Muscle layer of colon (tissue), 2 donors: ENCODE data around the gene SEMA4C.

ENCODE experiments used
- H3K27ac ChIP-seq: one replicate; pipeline ENCODE4 v1.7.0; 2013; ENCODE audit warnings: low read depth, mild to moderate bottlenecking, low read length, moderate library complexity
- H3K27me3 ChIP-seq, 2 donors: one replicate each; pipeline ENCODE4 v1.7.0; 2013; ENCODE audit warnings: low read length in 2 of 2, mild to moderate bottlenecking in 2 of 2; ENCODE audit not compliant: insufficient read depth in 2 of 2, control insufficient read depth in 1 of 2
- H3K36me3 ChIP-seq: one replicate; pipeline ENCODE4 v1.7.0; 2013; ENCODE audit warnings: mild to moderate bottlenecking, low read length; ENCODE audit not compliant: insufficient read depth
- H3K4me1 ChIP-seq: one replicate; pipeline ENCODE4 v1.7.0; 2013; ENCODE audit warnings: mild to moderate bottlenecking, low read length; ENCODE audit not compliant: insufficient read depth
- H3K4me3 ChIP-seq, 2 donors: one replicate each; pipeline ENCODE4 v1.7.0; 2013; ENCODE audit warnings: low read length in 2 of 2, low read depth in 1 of 2, mild to moderate bottlenecking in 1 of 2, moderate library complexity in 1 of 2
- H3K9ac ChIP-seq: one replicate; pipeline ENCODE4 v1.7.0; 2013; ENCODE audit warnings: low read length
- H3K9me3 ChIP-seq: one replicate; pipeline ENCODE4 v1.7.0; 2013; ENCODE audit warnings: mild to moderate bottlenecking, low read length
- donor health status: abdominal sarcoma.
- donor health status: Adenocarcinoma of cecum.

SEMA4C gene

GRCh38 chr2:96877631-96878092 is 7.8 kb upstream of the SEMA4C start:
- Histone ChIP-seq H3K9ac (no peak overlapping the region), H3K27ac (no peak overlapping the region), H3K4me3 (no peak overlapping the region), H3K27me3 (no peaks in the 10 kb centered on the region), H3K9me3 (no peaks in the 10 kb centered on the region), H3K36me3 (no peaks in the 10 kb centered on the region), H3K4me1 (peaks cover 19% of the 10 kb centered on the region)

- Histone ChIP-seq H3K27ac (no peak overlapping the region), H3K4me1 (peaks cover 19% of the 10 kb centered on the region), H3K9me3 (no peaks in the 10 kb centered on the region)
Measured at GRCh38 chr2:96877042-96877451, 7.2 kb upstream of the SEMA4C start.

GRCh38 chr2:96876269-96877041 is 6.6 kb upstream of the SEMA4C start:
- H3K9me3 ChIP-seq: no peaks in the 10 kb centered on the region
- no peak overlapping the region for H3K4me3 ChIP-seq
- H3K27me3 ChIP-seq: no peaks in the 10 kb centered on the region
- no peak overlapping the region for H3K27ac ChIP-seq
- H3K36me3 ChIP-seq: no peaks in the 10 kb centered on the region
- H3K9ac ChIP-seq: no peak overlapping the region
- peaks cover 19% of the 10 kb centered on the region for H3K4me1 ChIP-seq

More at GRCh38 chr2:96877042-96877451, 7.2 kb upstream of the SEMA4C start:
- H3K9ac ChIP-seq: no peak overlapping the region
- no peak overlapping the region for H3K4me3 ChIP-seq
- no peaks in the 10 kb centered on the region for H3K27me3 ChIP-seq
- H3K36me3 ChIP-seq: no peaks in the 10 kb centered on the region

GRCh38 chr2:96875498-96876268 is 5.8 kb upstream of the SEMA4C start:
- Histone ChIP-seq H3K4me1 (peaks cover 25% of the 10 kb centered on the region), H3K9me3 (no peaks in the 10 kb centered on the region), H3K27ac (no peak overlapping the region), H3K27me3 (no peaks in the 10 kb centered on the region), H3K9ac (no peak overlapping the region), H3K36me3 (no peaks in the 10 kb centered on the region), H3K4me3 (no peak overlapping the region)

GRCh38 chr2:96874198-96874831 is 4.4 kb upstream of the SEMA4C start:
- Histone ChIP-seq H3K4me3 (no peak overlapping the region), H3K9me3 (no peaks in the 10 kb centered on the region), H3K4me1 (peaks cover 25% of the 10 kb centered on the region), H3K27ac (peak overlapping the region; percentile 35), H3K27me3 (no peaks in the 10 kb centered on the region), H3K9ac (no peak overlapping the region), H3K36me3 (no peaks in the 10 kb centered on the region)

GRCh38 chr2:96873651-96874096 is 3.8 kb upstream of the SEMA4C start:
- H3K4me1 ChIP-seq: peaks cover 25% of the 10 kb centered on the region
- peak overlapping the region; percentile 35 for H3K27ac ChIP-seq
- no peaks in the 10 kb centered on the region for H3K9me3 ChIP-seq
- no peaks in the 10 kb centered on the region for H3K27me3 ChIP-seq
- H3K36me3 ChIP-seq: no peaks in the 10 kb centered on the region
- no peak overlapping the region for H3K9ac ChIP-seq
- no peak overlapping the region for H3K4me3 ChIP-seq

- H3K4me3 ChIP-seq: no peak overlapping the region
- H3K27me3 ChIP-seq: no peaks in the 10 kb centered on the region
- peaks cover 30% of the 10 kb centered on the region for H3K4me1 ChIP-seq
- H3K9me3 ChIP-seq: no peaks in the 10 kb centered on the region
- no peak overlapping the region for H3K9ac ChIP-seq
- no peak overlapping the region for H3K27ac ChIP-seq
- H3K36me3 ChIP-seq: peaks cover 2% of the 10 kb centered on the region
Measured at GRCh38 chr2:96872591-96873349, 2.9 kb upstream of the SEMA4C start.

GRCh38 chr2:96870626-96871255 is 861 bp upstream of the SEMA4C start:
- peak overlapping the region; percentile 96 for H3K27ac ChIP-seq
- no peaks in the 10 kb centered on the region for H3K27me3 ChIP-seq
- peaks cover 22% of the 10 kb centered on the region for H3K36me3 ChIP-seq
- H3K9ac ChIP-seq: peak overlapping the region; percentile 86
- H3K4me1 ChIP-seq: peaks cover 50% of the 10 kb centered on the region
- no peaks in the 10 kb centered on the region for H3K9me3 ChIP-seq
- peak overlapping the region; percentile 80 to 86 for H3K4me3 ChIP-seq

- Histone ChIP-seq H3K27me3 (no peaks in the 10 kb centered on the region), H3K4me1 (peaks cover 57% of the 10 kb centered on the region), H3K36me3 (peaks cover 36% of the 10 kb centered on the region), H3K27ac (peak overlapping the region; percentile 100), H3K4me3 (peak overlapping the region; percentile 80 to 97), H3K9me3 (no peaks in the 10 kb centered on the region), H3K9ac (peak overlapping the region; percentile 61)
Measured at GRCh38 chr2:96869281-96869821, 529 bp downstream of the SEMA4C start.

GRCh38 chr2:96868555-96869280 is 1.2 kb downstream of the SEMA4C start:
- H3K4me3 ChIP-seq: peak overlapping the region; percentile 67 to 97
- H3K27ac ChIP-seq: peak overlapping the region; percentile 100
- H3K4me1 ChIP-seq: peaks cover 55% of the 10 kb centered on the region
- H3K27me3 ChIP-seq: no peaks in the 10 kb centered on the region
- peak overlapping the region; percentile 61 for H3K9ac ChIP-seq
- H3K9me3 ChIP-seq: no peaks in the 10 kb centered on the region
- peaks cover 42% of the 10 kb centered on the region for H3K36me3 ChIP-seq
